GM12874 (cell line): ENCODE data around the gene C16orf54.

Experiments used
- TF ChIP-seq, protein P1 (sequence below): IDR thresholded peaks from 2 replicates; pipeline ENCODE4 v1.5.1; 2011; ENCODE audit warnings: low read depth, mild to moderate bottlenecking, control low read depth, low read length, moderate library complexity; ENCODE audit not compliant: insufficient read depth

Gene C16orf54

DNA sequence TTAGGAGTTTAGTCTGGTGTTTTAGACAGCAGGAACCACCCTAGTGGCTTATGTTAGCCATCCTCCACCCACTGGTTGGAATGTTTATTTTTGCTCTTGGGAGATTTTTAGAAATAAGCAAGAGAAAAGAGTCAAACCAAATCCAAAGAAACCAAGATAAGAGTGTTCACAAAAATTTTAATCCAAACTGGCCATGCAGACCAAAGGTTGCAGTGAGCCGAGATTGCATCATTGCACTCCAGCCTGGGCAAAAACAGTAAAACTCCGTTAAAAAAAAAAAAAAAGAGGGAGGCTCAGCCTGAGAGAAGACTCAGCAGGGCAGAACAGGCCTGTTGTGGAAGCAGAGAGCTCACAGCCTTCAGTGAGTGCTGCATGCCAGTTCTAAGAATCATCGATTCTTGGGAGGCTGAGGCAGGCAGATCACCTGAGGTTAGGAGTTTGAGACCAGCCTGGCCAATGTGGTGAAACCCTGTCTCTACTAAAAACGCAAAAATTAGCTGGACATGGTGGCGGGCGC lies 12.2 kb upstream of the C16orf54 start:
- TF ChIP-seq, protein P1, sequence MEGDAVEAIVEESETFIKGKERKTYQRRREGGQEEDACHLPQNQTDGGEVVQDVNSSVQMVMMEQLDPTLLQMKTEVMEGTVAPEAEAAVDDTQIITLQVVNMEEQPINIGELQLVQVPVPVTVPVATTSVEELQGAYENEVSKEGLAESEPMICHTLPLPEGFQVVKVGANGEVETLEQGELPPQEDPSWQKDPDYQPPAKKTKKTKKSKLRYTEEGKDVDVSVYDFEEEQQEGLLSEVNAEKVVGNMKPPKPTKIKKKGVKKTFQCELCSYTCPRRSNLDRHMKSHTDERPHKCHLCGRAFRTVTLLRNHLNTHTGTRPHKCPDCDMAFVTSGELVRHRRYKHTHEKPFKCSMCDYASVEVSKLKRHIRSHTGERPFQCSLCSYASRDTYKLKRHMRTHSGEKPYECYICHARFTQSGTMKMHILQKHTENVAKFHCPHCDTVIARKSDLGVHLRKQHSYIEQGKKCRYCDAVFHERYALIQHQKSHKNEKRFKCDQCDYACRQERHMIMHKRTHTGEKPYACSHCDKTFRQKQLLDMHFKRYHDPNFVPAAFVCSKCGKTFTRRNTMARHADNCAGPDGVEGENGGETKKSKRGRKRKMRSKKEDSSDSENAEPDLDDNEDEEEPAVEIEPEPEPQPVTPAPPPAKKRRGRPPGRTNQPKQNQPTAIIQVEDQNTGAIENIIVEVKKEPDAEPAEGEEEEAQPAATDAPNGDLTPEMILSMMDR = no peak

DNA sequence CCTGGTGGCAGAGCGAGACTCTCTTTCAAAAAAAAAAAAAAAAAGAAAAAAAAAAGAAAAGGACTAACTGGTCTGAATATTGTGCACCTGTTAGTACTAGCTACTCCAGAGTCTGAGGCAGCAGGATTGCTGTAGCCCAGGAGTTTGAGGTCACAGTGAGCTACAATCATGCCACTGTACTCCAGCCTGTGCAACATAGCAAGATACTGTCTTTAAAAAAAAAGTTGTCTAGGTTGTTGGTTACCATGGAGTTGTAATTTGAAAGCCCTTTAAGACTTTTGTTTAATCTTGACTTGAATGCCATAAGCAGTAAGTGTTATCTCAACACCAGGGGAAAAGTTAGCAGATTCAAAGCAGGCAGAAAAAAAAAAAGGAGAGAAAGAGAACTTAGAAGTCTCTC lies 10.9 kb upstream of the C16orf54 start:
- TF ChIP-seq, protein P1 = no peak

DNA sequence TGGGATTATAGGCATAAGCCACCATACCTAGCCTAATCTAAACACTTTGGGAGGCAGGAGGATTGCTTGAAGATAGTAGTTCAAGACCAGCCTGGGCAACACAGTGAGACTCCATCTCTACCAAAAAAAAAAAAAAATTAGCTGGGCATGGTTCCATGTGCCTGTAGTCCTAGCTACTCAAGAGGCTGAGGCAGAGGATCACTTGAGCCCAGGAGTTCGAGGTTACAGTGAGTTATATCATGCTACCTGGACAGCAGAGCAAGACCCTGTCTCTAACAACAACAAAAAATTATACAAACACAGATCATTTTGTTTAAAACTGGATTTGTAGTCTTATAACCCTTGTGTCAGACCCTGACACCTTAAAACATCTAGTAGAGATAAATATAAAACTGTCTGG lies 7.7 kb upstream of the C16orf54 start:
- TF ChIP-seq, protein P1 = no peak

DNA sequence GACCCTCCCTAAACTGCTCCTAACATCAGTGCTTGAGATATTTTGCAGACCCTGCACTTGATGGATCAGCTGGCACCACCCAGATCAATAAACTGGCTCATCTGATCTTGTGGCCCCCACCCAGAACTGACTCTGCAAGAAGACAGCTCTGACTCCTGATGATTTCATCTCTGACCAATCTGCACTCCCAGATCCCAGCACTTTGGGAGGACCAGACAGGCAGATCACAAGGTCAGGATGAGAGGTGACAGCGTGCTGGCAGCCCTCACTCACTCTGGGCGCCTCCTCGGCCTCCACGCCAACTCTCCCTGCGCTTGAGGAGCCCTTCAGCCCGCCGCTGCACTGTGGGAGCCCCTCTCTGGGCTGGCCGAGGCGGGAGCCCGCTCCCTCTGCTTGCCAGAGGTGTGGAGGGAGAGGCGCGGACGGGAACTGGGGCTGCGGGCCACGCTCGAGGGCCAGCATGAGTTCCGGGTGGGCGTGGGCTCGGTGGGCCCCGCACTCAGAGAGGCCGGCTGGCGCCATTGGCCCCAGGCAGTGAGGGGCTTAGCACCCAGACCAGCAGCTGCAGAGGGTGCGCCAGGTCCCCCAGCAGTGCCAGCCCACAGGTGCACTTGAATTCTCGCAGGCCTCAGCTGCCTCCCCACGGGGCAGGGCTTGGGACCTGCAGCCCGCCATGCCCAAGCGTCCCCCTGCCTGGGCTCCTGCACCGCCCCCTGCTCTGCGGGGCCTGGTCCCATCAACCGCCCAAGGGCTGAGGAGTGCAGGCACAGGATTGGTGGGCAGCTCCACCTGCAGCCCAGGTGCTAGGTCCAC lies 2.4 kb upstream of the C16orf54 start:
- TF ChIP-seq, protein P1 = no peak

DNA sequence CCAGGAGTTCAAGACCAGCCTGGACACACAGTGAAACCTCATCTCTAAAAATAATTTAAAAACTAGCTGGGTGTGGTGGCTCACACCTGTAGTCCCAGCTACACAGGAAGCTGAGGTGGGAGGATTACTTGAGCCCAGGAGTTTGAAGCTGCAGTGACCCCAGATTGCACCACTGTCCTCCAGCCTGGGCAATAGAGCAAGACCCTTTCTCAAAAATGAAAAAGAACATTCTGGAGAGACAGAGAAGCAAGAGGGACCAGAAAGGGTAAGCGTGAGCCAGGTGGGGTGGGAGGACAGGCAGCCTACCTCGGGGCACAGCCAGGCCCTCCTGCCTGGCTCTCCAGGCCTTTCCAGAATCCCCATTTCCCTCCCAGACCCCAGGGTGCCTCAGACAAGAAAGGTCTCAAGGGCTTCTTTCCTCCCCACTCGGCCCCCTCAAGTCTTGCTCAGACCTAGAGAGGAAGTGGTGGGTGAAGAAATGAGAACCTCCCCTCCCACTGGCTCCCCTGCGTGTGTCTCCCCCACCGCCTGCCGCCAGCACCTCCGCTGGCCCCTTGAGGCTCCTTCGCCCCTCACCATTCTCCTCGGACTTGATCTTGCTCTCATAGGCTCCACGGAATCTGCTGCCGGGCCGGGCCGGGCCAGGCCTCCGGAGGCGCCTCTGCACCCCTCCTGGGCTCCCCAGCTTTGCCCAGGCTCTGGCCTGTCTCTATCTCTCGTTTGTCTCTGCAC lies 503 bp downstream of the C16orf54 start:
- TF ChIP-seq, protein P1 = no peak

DNA sequence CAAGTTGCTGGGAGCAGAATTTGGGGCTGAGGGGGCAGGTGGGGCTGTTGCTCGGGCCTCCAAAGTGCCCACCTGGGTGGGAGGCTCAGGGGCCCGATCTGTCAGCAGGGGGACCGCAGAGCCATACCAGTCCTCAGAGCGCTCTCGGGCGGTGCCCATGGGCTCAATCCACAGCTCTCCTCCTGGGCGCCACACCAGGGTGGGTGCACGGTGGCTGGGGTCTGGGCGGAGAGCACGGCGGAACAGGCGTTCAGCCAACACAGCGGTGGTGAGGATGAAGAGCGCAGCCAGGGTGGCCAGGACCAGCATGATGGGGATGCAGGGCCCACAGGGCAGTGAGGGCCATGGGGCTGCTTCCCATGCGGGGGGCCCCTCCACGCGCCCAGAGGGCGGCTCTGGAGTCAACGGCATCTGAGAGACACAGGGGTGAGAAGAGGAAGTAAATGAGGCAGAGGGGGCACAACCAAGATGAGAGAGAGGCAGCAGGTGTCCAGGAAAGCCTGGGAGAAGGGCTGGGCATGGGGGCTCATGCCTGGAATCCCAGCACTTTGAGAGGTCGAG lies 1.2 kb downstream of the C16orf54 start:
- TF ChIP-seq, protein P1 = no peak

DNA sequence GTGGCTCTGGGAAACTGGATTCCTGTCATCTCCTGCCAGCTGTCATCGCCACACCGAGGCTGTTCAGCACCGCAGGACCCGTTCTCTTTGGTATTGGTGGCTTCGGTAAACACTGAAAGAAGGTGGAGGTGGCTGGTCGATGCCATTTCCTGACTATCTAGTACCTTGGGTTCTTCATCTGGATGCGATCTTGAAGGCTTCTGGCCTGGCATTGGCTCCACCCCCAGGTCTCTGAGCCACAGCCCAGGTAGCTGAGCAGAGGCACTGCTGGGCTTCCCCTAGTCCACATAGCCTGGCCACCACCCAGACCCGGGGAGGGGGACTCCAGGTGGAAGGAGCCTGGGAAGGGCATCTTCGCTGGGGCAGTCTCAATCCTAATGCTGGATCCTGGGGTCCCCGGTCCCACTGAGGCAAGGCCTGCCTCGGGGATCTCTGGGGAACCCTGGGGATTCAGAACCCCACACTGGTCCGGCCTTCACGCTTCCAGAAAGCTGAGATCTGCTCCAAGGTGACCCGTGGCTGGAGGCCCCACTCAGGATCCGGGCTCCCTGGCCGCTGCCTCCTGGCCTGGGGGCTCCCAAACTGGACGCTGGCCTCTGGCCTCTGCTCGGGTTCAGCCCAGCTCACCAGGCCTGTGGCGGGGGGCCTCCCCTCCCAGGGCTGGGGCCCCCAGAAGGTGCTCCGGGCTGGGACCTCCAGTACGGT lies 1.8 kb downstream of the C16orf54 start:
- TF ChIP-seq, protein P1 = no peak
